K562 (cell line): ENCODE data around the gene SLC7A4. TPM values are rescaled to one million over a fixed set of nuclear protein-coding genes. Genes with fewer than 3 reads are reported as not detected.
A peak's percentile ranks its signal among the peaks of the same experiment; 100 is the strongest.

ENCODE experiments used
- BHLHE40 ChIP-seq: IDR thresholded peaks from 2 replicates; pipeline ENCODE4 v1.6.1; 2011; ENCODE audit warnings: low read length, improper control_type of control experiment
- CREBBP ChIP-seq: IDR thresholded peaks from one replicate; pipeline ENCODE4 v1.6.1; 2012; ENCODE audit warnings: low read depth, mild to moderate bottlenecking, control low read depth, inconsistent platforms, low read length
- ELF1 ChIP-seq: fragments of 200-800 bp; sonication (Bioruptor generic); IDR thresholded peaks from 2 replicates; pipeline ENCODE4 v1.6.1; 2016; ENCODE audit warnings: missing genetic modification characterization, missing compliant biosample characterization
- MXI1 ChIP-seq: IDR thresholded peaks from 2 replicates; pipeline ENCODE4 v1.6.1; 2011; ENCODE audit warnings: low read depth, mild to moderate bottlenecking, improper control_type of control experiment, low read length
- PHF8 ChIP-seq: fragments of 200-600 bp; sonication (generic); IDR thresholded peaks from 2 replicates; pipeline ENCODE4 v1.6.1; 2012; ENCODE audit warnings: mixed run types, mild to moderate bottlenecking, inconsistent platforms, low read length, moderate library complexity, borderline replicate concordance
- RBM34 ChIP-seq: fragments of 200-400 bp; formaldehyde crosslinking; IDR thresholded peaks from 2 replicates; pipeline ENCODE4 v1.6.1; 2018; ENCODE audit warnings: low read length, borderline replicate concordance; ENCODE audit not compliant: insufficient read depth
- SMAD4 ChIP-seq: fragments of 250-450 bp; sonication (Bioruptor Pico); conservative IDR thresholded peaks from 2 replicates; pipeline ENCODE4 v1.8.0; 2021; ENCODE audit warnings: inconsistent platforms, mild to moderate bottlenecking, moderate library complexity
- TCFL5 ChIP-seq: fragments of 250-450 bp; sonication (Bioruptor Pico); conservative IDR thresholded peaks from 2 replicates; pipeline ENCODE4 v1.6.1; 2021; ENCODE audit warnings: mild to moderate bottlenecking, moderate library complexity, matching md5 sums
- XRCC5 ChIP-seq: fragments of 200-400 bp; formaldehyde crosslinking; IDR thresholded peaks from 2 replicates; pipeline ENCODE4 v1.6.1; 2017; ENCODE audit warnings: low read depth, mild to moderate bottlenecking, low read length
- YY1 ChIP-seq, 3 experiments: IDR thresholded peaks; 2 replicates each; pipeline ENCODE4 v1.6.1; 2011; ENCODE audit warnings: low read length in 2 of 3, mild to moderate bottlenecking in 2 of 3, moderate library complexity in 2 of 3, borderline replicate concordance in 1 of 3, control low read depth in 1 of 3, low read depth in 1 of 3; ENCODE audit not compliant: insufficient read depth in 3 of 3, insufficient replicate concordance in 2 of 3, control insufficient read depth in 1 of 3, insufficient read length in 1 of 3; ENCODE audit errors: extremely low read depth in 1 of 3
- ZFX ChIP-seq: sonication (generic); formaldehyde crosslinking; IDR thresholded peaks from 2 replicates; pipeline ENCODE4 v1.8.0; 2022; ENCODE audit warnings: mild to moderate bottlenecking, missing genetic modification reagents, moderate library complexity
- ZKSCAN3 ChIP-seq: fragments of 250-450 bp; sonication (Bioruptor Pico); IDR thresholded peaks from 2 replicates; pipeline ENCODE4 v1.4.0; 2020
- ZNF12 ChIP-seq: sonication (generic); formaldehyde crosslinking; IDR thresholded peaks from 2 replicates; pipeline ENCODE4 v1.4.0; 2020; ENCODE audit warnings: mild to moderate bottlenecking, missing genetic modification reagents
- ZNF134 ChIP-seq: fragments of 250-450 bp; sonication (Bioruptor Pico); conservative IDR thresholded peaks from 2 replicates; pipeline ENCODE4 v1.4.0; 2020
- ZNF316 ChIP-seq: fragments of 450-650 bp; IDR thresholded peaks from 2 replicates; pipeline ENCODE4 v1.6.1; 2016
- ZNF445 ChIP-seq: fragments of 250-450 bp; sonication (Bioruptor Pico); IDR thresholded peaks from 2 replicates; pipeline ENCODE4 v1.4.0; 2020; ENCODE audit warnings: low read depth, mild to moderate bottlenecking, moderate library complexity
- ZNF561 ChIP-seq: fragments of 450-650 bp; formaldehyde crosslinking; conservative IDR thresholded peaks from 2 replicates; pipeline ENCODE4 v1.4.0; 2020; ENCODE audit warnings: mild to moderate bottlenecking, moderate library complexity
- polyA plus RNA-seq, 8 experiments: library from polyadenylated mRNA; depleted of rRNA in 4 of 8; stranded (reverse) in 5 of 8; unstranded in 3 of 8; fragments of >200 nt; fragmentation: Nextera tagmentation in 2 of 8; fragmentation: Illumina TruSeq in 1 of 8; extraction: Ambion mirVana in 2 of 8; extraction: Trizol in 1 of 8; gene quantifications; 2 replicates each; pipeline versions ENCODE4 v1.2.1 to v1.2.3, GENCODE V29; 2011 to 2014; ENCODE audit warnings: inconsistent platforms in 1 of 8, missing spikeins in 1 of 8
- total RNA-seq, 7 experiments: library from RNA; depleted of rRNA in 6 of 7; stranded (reverse); fragments of >200 nt in 6 of 7; fragmentation: Illumina TruSeq in 2 of 7; extraction: Trizol in 2 of 7; gene quantifications; 2 replicates each; pipeline versions ENCODE4 v1.2.1 to v1.2.3, GENCODE V29; 2011 to 2021; ENCODE audit warnings: low replicate concordance in 1 of 7
- TF ChIP-seq, protein P1 (sequence below): IDR thresholded peaks from 2 replicates; pipeline ENCODE4 v1.6.1; 2012; ENCODE audit warnings: low read depth, low read length, improper control_type of control experiment, borderline replicate concordance
- TF ChIP-seq, protein P2 (sequence below): fragments of 250-450 bp; sonication (Bioruptor Pico); IDR thresholded peaks from 2 replicates; pipeline ENCODE4 v1.5.0; 2021
- TF ChIP-seq, protein P3 (sequence below), 2 experiments: fragments of 250-450 bp in 1 of 2; fragments of 450-650 bp in 1 of 2; sonication (Bioruptor Pico) in 1 of 2; IDR thresholded peaks; 2 replicates each; pipeline versions ENCODE4 v1.6.1 to v1.8.0; 2016 to 2021; ENCODE audit warnings: mild to moderate bottlenecking in 2 of 2, moderate library complexity in 2 of 2, missing compliant biosample characterization in 1 of 2, missing genetic modification characterization in 1 of 2
- TF ChIP-seq, protein P4 (sequence below): fragments of 250-450 bp; sonication (Bioruptor Pico); IDR thresholded peaks from 2 replicates; pipeline ENCODE4 v1.5.1; 2021; ENCODE audit warnings: mild to moderate bottlenecking
- TF ChIP-seq, protein P5 (sequence below): sonication (generic); formaldehyde crosslinking; IDR thresholded peaks from 2 replicates; pipeline ENCODE4 v1.8.0; 2022; ENCODE audit warnings: mild to moderate bottlenecking, missing genetic modification reagents

SLC7A4 gene
- total and polyA plus RNA-seq, 9 of the 15 experiments (the other 6 are each of a cell fraction or from before 2014, with no cell fraction given), result not detected

DNA sequence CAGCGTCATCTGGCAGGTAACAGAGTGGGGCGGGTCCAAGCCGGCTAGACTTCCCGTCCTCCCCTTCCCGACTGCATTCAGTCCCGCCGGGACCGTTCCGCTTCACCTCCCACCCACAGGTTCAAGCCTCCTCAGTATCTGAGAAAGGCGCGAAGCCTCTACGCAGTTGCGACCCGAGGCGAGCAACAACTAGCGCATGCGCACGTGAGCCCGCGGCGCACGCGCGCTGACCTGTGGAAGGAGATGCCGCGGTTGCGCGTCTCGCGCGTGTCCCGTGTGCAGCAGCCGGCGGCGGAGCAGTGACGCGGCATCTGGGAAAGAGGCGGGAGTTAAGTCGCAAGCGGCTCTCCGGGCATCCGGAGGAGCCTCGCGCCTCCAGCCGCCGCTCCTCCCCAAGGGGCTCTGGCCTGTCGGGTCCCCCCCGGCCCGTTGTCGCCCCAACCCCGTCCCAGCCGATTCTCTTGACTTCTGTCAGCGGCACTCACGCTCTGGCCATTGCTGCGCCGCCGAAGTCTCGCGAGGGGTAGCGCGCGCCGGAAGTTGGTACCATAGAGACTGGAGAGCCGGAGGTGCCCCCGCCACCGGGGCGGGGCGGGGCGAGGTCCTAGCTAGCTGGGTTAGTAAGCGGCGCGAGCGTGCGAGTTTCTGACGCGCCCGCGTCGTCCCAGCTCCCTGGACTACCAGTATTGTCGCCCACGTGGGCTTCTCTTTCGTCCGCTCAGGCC, 30.6 kb downstream of the SLC7A4 start, which contains the start of gene THAP7 (continued):
- no peak for TF ChIP-seq ZKSCAN3 (CRISPR knock-in tag)
- TF ChIP-seq BHLHE40, result peak; percentile 99
- TF ChIP-seq, protein P1, sequence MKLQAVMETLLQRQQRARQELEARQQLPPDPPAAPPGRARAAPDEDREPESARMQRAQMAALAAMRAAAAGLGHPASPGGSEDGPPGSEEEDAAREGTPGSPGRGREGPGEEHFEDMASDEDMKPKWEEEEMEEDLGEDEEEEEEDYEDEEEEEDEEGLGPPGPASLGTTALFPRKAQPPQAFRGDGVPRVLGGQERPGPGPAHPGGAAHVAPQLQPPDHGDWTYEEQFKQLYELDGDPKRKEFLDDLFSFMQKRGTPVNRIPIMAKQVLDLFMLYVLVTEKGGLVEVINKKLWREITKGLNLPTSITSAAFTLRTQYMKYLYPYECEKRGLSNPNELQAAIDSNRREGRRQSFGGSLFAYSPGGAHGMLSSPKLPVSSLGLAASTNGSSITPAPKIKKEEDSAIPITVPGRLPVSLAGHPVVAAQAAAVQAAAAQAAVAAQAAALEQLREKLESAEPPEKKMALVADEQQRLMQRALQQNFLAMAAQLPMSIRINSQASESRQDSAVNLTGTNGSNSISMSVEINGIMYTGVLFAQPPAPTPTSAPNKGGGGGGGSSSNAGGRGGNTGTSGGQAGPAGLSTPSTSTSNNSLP, result 0 out of 2 replicates have a peak, but pooled peaks have one; percentile 51
- peak; percentile 100 for TF ChIP-seq PHF8
- TF ChIP-seq XRCC5, result no peak
- TF ChIP-seq, protein P2, sequence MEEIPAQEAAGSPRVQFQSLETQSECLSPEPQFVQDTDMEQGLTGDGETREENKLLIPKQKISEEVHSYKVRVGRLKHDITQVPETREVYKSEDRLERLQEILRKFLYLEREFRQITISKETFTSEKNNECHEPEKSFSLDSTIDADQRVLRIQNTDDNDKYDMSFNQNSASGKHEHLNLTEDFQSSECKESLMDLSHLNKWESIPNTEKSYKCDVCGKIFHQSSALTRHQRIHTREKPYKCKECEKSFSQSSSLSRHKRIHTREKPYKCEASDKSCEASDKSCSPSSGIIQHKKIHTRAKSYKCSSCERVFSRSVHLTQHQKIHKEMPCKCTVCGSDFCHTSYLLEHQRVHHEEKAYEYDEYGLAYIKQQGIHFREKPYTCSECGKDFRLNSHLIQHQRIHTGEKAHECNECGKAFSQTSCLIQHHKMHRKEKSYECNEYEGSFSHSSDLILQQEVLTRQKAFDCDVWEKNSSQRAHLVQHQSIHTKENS (CRISPR knock-in tag), result no peak
- TF ChIP-seq ZNF134 (CRISPR knock-in tag), result peak; percentile 77
- TF ChIP-seq TCFL5, result peak; percentile 43
- TF ChIP-seq CREBBP, result no peak
- peak; percentile 97 for TF ChIP-seq MXI1
- peak; percentile 96 for TF ChIP-seq SMAD4 (CRISPR knock-in tag)
- TF ChIP-seq, protein P3, sequence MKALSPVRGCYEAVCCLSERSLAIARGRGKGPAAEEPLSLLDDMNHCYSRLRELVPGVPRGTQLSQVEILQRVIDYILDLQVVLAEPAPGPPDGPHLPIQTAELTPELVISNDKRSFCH (CRISPR knock-in tag; IDR thresholded peaks at IDR 0.05), result no peak
- TF ChIP-seq, protein P3 (tag; IDR thresholded peaks at IDR 0.05), result no peak
- TF ChIP-seq, protein P4, sequence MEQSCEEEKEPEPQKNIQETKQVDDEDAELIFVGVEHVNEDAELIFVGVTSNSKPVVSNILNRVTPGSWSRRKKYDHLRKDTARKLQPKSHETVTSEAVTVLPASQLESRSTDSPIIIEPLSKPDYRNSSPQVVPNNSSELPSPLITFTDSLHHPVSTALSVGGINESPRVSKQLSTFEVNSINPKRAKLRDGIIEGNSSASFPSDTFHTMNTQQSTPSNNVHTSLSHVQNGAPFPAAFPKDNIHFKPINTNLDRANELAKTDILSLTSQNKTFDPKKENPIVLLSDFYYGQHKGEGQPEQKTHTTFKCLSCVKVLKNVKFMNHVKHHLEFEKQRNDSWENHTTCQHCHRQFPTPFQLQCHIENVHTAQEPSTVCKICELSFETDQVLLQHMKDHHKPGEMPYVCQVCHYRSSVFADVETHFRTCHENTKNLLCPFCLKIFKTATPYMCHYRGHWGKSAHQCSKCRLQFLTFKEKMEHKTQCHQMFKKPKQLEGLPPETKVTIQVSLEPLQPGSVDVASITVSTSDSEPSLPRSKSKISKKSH (CRISPR knock-in tag), result no peak
- no peak for TF ChIP-seq ZNF12 (CRISPR knock-in tag)
- peak in 2 of 3 experiments; percentile 95 for TF ChIP-seq YY1 (IDR thresholded peaks at IDR 0.05; ENCODE audit: borderline replicate concordance in 1 of 3, control insufficient read depth in 1 of 3, extremely low read depth in 1 of 3, insufficient read depth in 3 of 3, insufficient read length in 1 of 3, insufficient replicate concordance in 2 of 3, low read depth in 1 of 3, low read length in 2 of 3)
- TF ChIP-seq ZNF561 (CRISPR knock-in tag), result peak; percentile 34
- no peak for TF ChIP-seq ZFX (CRISPR knock-in tag)
- TF ChIP-seq, protein P5, sequence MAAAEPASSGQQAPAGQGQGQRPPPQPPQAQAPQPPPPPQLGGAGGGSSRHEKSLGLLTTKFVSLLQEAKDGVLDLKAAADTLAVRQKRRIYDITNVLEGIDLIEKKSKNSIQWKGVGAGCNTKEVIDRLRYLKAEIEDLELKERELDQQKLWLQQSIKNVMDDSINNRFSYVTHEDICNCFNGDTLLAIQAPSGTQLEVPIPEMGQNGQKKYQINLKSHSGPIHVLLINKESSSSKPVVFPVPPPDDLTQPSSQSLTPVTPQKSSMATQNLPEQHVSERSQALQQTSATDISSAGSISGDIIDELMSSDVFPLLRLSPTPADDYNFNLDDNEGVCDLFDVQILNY (CRISPR knock-in tag), result no peak
- TF ChIP-seq ELF1 (tag), result no peak
- TF ChIP-seq ZNF445 (CRISPR knock-in tag), result peak; percentile 78; the same call in 1 of the 2 replicates
- TF ChIP-seq RBM34, result no peak
- TF ChIP-seq ZNF316, result no peak
